ENCODE measurements around the gene MAP4K1.

MAP4K1 gene

DNA sequence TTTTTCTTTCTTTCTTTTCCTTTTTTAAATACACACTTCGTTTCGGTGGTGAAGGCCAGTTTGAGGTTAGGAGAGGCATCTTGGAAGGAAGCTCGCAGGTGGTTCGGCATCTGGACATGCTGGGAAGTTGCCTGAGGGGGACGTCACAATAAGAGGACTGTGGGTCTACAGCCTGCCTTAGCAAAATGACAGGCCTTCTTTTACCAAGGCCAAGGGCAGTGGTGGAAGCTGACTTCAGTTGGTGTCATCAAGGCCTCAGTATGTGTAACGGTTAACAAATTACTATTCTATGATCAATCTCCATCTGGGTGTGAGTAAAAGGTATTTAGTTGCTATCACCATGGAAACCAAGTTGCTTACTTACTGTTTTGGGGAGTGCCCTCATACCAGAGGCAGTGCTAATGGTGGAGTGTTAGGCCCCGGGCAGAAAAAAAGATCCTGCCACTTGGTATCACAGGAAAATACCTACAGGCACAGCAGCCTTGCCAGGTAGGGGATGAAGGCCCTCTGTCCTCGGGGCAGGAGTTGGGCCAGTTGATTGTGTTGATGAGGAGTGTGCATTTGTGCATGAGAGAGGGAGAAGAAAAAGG, 40.0 kb upstream of the MAP4K1 start:
- peak overlapping the region; percentile 7 for H3K4me3 ChIP-seq (ENCODE audit: low read depth, low read length)

GRCh38 chr19:38656171-38656981, 38.6 kb upstream of the MAP4K1 start:
- no peak overlapping the region for H3K4me3 ChIP-seq (ENCODE audit: low read depth, low read length)
- TF ChIP-seq, protein P1, sequence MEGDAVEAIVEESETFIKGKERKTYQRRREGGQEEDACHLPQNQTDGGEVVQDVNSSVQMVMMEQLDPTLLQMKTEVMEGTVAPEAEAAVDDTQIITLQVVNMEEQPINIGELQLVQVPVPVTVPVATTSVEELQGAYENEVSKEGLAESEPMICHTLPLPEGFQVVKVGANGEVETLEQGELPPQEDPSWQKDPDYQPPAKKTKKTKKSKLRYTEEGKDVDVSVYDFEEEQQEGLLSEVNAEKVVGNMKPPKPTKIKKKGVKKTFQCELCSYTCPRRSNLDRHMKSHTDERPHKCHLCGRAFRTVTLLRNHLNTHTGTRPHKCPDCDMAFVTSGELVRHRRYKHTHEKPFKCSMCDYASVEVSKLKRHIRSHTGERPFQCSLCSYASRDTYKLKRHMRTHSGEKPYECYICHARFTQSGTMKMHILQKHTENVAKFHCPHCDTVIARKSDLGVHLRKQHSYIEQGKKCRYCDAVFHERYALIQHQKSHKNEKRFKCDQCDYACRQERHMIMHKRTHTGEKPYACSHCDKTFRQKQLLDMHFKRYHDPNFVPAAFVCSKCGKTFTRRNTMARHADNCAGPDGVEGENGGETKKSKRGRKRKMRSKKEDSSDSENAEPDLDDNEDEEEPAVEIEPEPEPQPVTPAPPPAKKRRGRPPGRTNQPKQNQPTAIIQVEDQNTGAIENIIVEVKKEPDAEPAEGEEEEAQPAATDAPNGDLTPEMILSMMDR (IDR thresholded peaks at IDR 0.05; ENCODE audit: low read depth, low read length), result no peak

More for the DNA sequence above, 40.0 kb upstream of the MAP4K1 start:
- TF ChIP-seq, protein P1 (IDR thresholded peaks at IDR 0.05; ENCODE audit: low read depth, low read length), result no peak

DNA sequence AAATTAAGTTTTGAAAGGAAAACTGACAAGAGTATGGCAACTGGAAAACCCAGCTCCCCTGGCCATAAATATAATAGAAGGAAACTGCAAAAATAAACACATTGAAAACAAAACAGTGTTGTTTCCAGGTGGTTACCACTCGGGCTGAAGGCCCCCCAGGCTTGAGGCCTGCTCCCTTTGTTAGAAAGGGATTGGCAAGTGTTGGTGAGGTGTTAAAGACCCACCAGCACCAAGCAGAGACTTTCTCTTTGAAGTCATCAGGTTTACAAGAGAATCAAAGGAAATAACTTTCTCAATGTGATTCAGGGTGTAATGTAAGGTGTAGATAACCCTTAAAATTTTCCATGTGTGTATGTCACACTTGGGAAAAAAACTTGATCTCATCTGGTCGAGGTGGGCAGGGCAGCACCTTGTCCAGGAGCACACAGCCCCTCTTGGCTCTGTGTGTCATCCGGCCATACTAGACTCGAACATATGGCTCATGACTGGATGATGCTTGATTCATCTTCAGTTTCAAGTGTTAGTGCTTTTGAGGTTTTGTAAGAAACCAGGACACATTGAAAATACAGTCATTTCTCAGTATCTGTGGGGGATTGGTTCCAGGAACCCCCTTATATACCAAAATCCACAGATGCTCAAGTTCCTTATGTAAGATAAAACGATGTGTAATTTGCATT, 37.5 kb upstream of the MAP4K1 start:
- TF ChIP-seq, protein P1 (IDR thresholded peaks at IDR 0.05; ENCODE audit: low read depth, low read length), result no peak
- H3K4me3 ChIP-seq (ENCODE audit: low read depth, low read length), result peak overlapping the region; percentile 15; the same call in 1 of the 2 replicates

DNA sequence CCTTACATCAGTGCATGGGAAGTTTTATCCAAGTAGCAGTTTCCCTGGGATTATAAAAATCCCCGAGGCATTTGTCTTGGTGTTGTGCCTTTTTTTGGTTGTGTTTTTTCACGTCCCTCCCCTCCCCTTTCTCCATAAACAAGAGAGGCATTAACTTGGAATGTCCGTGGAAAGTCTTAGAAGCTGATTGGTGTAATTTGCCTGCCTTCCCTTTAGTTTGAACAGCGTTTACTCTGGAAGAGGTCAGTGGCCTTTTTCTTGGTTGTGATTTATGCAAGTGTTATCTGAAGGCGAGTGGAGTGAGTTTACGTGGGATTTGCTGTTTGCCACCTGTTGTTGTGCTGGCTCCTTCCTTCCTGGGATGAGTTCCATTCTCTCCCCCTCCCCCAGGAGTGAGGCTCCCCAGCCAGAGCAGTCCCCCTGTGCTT, 36.9 kb upstream of the MAP4K1 start:
- peak overlapping the region; percentile 15; the same call in 1 of the 2 replicates for H3K4me3 ChIP-seq (ENCODE audit: low read depth, low read length)
- TF ChIP-seq, protein P1 (IDR thresholded peaks at IDR 0.05; ENCODE audit: low read depth, low read length), result no peak

- TF ChIP-seq, protein P1 (IDR thresholded peaks at IDR 0.05; ENCODE audit: low read depth, low read length), result no peak
- H3K4me3 ChIP-seq (ENCODE audit: low read depth, low read length), result peak overlapping the region; percentile 18; the same call in 1 of the 2 replicates
Observed at GRCh38 chr19:38653028-38653571, 35.3 kb upstream of the MAP4K1 start.

DNA sequence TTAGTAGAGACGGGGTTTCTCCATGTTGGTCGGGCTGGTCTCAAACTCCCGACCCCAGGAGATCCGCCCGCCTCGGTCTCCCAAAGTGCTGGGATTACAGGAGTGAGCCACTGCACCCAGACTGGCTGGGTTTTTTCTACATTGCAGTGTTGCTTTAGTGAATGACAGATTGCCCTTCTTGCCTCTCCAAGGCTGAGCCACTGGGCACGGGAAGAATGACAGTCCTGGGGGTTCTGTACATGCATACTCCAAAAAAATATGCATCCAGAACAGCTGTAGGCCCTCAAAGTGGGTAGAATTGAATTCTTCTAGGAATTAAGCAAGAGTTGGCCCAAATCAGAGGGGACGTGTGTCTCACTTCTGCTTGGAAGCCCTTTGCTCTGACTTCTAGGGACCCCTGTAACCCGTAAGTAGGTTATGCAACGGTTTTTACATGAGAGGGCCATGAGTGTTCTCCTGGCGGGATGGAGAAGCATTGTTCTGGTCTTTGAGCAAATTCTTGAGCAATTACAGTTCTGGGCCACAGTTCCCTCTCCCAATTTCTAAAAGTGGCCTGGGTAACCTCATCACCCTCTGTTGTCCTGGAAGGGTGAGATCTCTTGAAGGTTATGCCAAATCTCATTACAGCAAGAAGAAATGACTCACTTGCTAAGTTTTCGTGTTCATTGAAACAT, 33.3 kb upstream of the MAP4K1 start:
- TF ChIP-seq, protein P1 (IDR thresholded peaks at IDR 0.05; ENCODE audit: low read depth, low read length), result no peak
- H3K4me3 ChIP-seq (ENCODE audit: low read depth, low read length), result peak overlapping the region; percentile 82

All from WI38 (cell line).